ENCODE measurements around the gene EEPD1. TPM values are rescaled to one million over a fixed set of nuclear protein-coding genes. Genes with fewer than 3 reads are reported as not detected.

The EEPD1 gene
- total and polyA plus RNA-seq, 5 donors from 2014 or later, result 9.2 to 24.4 (median 11.1) TPM

DNA sequence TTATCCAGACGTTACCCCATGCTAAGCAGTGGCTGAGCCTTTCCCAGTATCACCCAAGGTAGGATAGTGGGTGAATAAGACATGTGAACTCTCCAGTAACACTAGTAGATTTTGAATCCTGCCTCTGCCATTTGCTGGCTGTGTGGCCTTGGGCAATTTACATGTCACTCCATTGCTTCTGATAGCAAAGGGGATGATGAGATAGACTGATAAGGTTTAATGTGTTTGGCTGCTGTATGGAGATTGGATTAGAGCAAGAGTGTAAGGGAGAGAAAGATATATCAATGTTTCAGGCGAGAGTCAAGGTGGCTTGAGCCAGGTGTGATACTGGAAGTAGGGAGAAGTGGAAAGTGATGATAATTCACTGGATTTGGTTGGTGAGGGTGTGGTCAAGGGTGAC lies 40.1 kb upstream of the EEPD1 start:
- no peaks in the 10 kb centered on the region for H3K36me3 ChIP-seq (ENCODE audit: control insufficient read depth, insufficient read depth, low read length)
- H3K27ac ChIP-seq (ENCODE audit: insufficient read depth, low read length, poor library complexity, severe bottlenecking), result no peak overlapping the region
- H3K4me1 ChIP-seq (ENCODE audit: control insufficient read depth, insufficient read depth, low read length, poor library complexity, severe bottlenecking), result peaks cover 25% of the 10 kb centered on the region
- H3K4me3 Mint-ChIP-seq, result no peak overlapping the region
- H3K9me3 ChIP-seq (ENCODE audit: control insufficient read depth in 2 of 2, low read length in 2 of 2), result no peaks in the 10 kb centered on the region
- ATAC-seq (ENCODE audit: low read depth in 2 of 2), result no peak
- peaks cover 9 to 32% (median 21%) of the 10 kb centered on the region in 4 donors for H3K4me1 Mint-ChIP-seq
- no peak overlapping the region for H3K4me3 ChIP-seq (ENCODE audit: low read depth, low read length)
- peaks cover 0 to under 1% (median 0%) of the 10 kb centered on the region in 7 donors for H3K9me3 Mint-ChIP-seq
- H3K27me3 Mint-ChIP-seq, result peaks cover 11% of the 10 kb centered on the region
- H3K27ac Mint-ChIP-seq, result no peak overlapping the region
- H3K36me3 Mint-ChIP-seq, result no peaks in the 10 kb centered on the region
- peaks cover 2% of the 10 kb centered on the region for H3K27me3 ChIP-seq (ENCODE audit: control insufficient read depth, insufficient read depth, low read length)
- DNase-seq, result no peak

DNA sequence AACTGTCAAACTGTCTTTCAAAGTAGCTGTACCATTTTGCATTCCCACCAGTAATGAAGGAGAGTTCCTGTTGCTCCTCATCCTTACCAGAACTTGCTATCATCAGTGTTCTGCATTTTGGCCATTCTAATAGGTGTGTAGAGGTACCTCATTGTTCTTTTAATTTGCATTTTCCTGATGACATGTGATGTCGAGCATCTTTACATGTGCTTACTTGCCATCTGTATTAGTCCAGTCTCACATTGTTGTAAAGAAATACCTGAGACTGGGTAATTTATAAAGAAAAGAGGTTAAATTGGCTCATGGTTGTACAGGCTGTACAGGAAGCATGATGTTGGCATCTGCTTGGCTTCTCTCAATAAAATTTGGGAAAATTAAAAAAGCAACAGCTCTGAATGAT lies 38.7 kb upstream of the EEPD1 start:
- Mint-ChIP-seq H3K4me3 (no peak overlapping the region), H3K9me3 (no peaks in the 10 kb centered on the region), H3K27me3 (peaks cover 11% of the 10 kb centered on the region), H3K4me1 (peaks cover 9 to 32% (median 21%) of the 10 kb centered on the region in 4 donors), H3K36me3 (no peaks in the 10 kb centered on the region), H3K27ac (no peak overlapping the region)
- Histone ChIP-seq H3K9me3 (ENCODE audit: control insufficient read depth in 2 of 2, low read length in 2 of 2) (no peaks in the 10 kb centered on the region), H3K36me3 (ENCODE audit: control insufficient read depth, insufficient read depth, low read length) (no peaks in the 10 kb centered on the region), H3K27me3 (ENCODE audit: control insufficient read depth, insufficient read depth, low read length) (peaks cover 2% of the 10 kb centered on the region), H3K27ac (ENCODE audit: insufficient read depth, low read length, poor library complexity, severe bottlenecking) (no peak overlapping the region), H3K4me1 (ENCODE audit: control insufficient read depth, insufficient read depth, low read length, poor library complexity, severe bottlenecking) (peaks cover 25% of the 10 kb centered on the region), H3K4me3 (ENCODE audit: low read depth, low read length) (no peak overlapping the region)
- no peak for DNase-seq
- no peak for ATAC-seq (ENCODE audit: low read depth in 2 of 2)

GRCh38 chr7:36115448-36116321 lies 37.4 kb upstream of the EEPD1 start:
- Histone ChIP-seq H3K27me3 (ENCODE audit: control insufficient read depth, insufficient read depth, low read length) (peaks cover 2% of the 10 kb centered on the region), H3K4me3 (ENCODE audit: low read depth, low read length) (no peak overlapping the region), H3K9me3 (ENCODE audit: control insufficient read depth in 2 of 2, low read length in 2 of 2) (peaks cover 0 to 1% of the 10 kb centered on the region in 2 experiments), H3K27ac (ENCODE audit: insufficient read depth, low read length, poor library complexity, severe bottlenecking) (no peak overlapping the region), H3K4me1 (ENCODE audit: control insufficient read depth, insufficient read depth, low read length, poor library complexity, severe bottlenecking) (peaks cover 25% of the 10 kb centered on the region), H3K36me3 (ENCODE audit: control insufficient read depth, insufficient read depth, low read length) (no peaks in the 10 kb centered on the region)
- Mint-ChIP-seq H3K4me1 (peaks cover 9 to 32% (median 21%) of the 10 kb centered on the region in 4 donors), H3K27me3 (peaks cover 11% of the 10 kb centered on the region), H3K4me3 (peak overlapping the region in 2 of 4 donors; percentile 22 to 42), H3K27ac (peak overlapping the region in 2 of 3 donors; percentile 11 to 39), H3K9me3 (no peaks in the 10 kb centered on the region), H3K36me3 (no peaks in the 10 kb centered on the region)
- DNase-seq (peak in 1 of 3 donors; percentile 61), ATAC-seq (ENCODE audit: low read depth in 2 of 2) (peak; percentile 84 to 87)

DNA sequence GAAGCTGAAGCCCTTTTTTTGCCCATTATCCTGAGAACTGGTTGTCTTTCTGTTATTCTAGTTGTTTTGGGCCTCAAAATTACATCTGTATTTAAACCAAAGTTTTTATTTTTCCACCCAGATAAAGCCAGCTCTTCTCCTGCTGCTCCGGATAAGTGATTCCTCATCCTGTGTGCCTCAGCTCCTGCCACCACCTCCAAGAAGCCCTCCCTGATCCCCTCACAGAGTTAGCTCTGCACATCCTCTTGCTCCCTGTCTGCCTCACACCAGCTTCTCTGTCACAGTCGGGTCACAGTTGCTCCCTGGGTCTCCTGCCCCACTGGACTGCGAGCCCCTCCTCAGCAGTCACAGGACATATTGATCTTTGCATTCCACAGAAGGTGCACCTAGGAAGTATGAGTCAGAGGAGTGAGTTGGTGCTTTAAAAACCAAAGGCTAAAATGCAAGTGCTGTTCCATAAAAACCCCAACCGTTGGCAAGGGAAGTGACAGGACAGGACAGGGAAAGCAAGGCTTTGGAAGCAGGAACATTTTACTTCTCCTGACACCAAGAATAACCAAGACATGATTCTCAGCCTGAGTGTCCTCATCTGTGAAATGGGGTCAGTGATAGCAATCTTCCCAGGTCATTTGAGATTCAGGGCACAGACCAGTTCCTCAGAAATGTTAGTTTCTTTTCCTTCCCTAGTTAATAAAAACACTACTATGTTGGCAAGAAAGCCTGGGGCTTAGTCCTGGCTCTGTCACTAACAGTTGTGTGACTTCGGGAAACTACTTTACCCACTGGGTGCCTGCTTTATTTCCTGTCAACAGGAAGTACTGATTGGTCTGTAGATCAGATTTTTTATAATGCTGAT lies 36.5 kb upstream of the EEPD1 start:
- H3K4me3 Mint-ChIP-seq, result peak overlapping the region in 3 of 4 donors; percentile 16 to 47 (median 35)

GRCh38 chr7:36117203-36117840 lies 35.7 kb upstream of the EEPD1 start:
- peaks cover 9 to 32% (median 21%) of the 10 kb centered on the region in 4 donors for H3K4me1 Mint-ChIP-seq
- no peak for ATAC-seq (ENCODE audit: low read depth in 2 of 2)
- H3K27ac ChIP-seq (ENCODE audit: insufficient read depth, low read length, poor library complexity, severe bottlenecking), result no peak overlapping the region
- H3K36me3 ChIP-seq (ENCODE audit: control insufficient read depth, insufficient read depth, low read length), result no peaks in the 10 kb centered on the region
- H3K9me3 Mint-ChIP-seq, result peaks cover 0 to 11% (median 4%) of the 10 kb centered on the region in 7 donors
- peak overlapping the region in 2 of 3 donors; percentile 11 to 75 for H3K27ac Mint-ChIP-seq
- H3K4me3 ChIP-seq (ENCODE audit: low read depth, low read length), result peak overlapping the region; percentile 56
- peaks cover 2% of the 10 kb centered on the region for H3K27me3 ChIP-seq (ENCODE audit: control insufficient read depth, insufficient read depth, low read length)
- peaks cover 0 to 3% of the 10 kb centered on the region in 2 experiments for H3K9me3 ChIP-seq (ENCODE audit: control insufficient read depth in 2 of 2, low read length in 2 of 2)
- peak overlapping the region in 2 of 4 donors; percentile 16 to 35 for H3K4me3 Mint-ChIP-seq
- H3K4me1 ChIP-seq (ENCODE audit: control insufficient read depth, insufficient read depth, low read length, poor library complexity, severe bottlenecking), result peaks cover 25% of the 10 kb centered on the region
- H3K27me3 Mint-ChIP-seq, result peaks cover 20% of the 10 kb centered on the region
- no peaks in the 10 kb centered on the region for H3K36me3 Mint-ChIP-seq
- DNase-seq, result no peak

More for the DNA sequence above, 36.5 kb upstream of the EEPD1 start:
- Mint-ChIP-seq H3K9me3 (peaks cover 0 to 6% (median 1%) of the 10 kb centered on the region in 7 donors), H3K4me1 (peaks cover 9 to 32% (median 21%) of the 10 kb centered on the region in 4 donors), H3K27me3 (peaks cover 13% of the 10 kb centered on the region), H3K36me3 (no peaks in the 10 kb centered on the region), H3K27ac (peak overlapping the region; percentile 11 to 75 (median 22))
- H3K27me3 ChIP-seq (ENCODE audit: control insufficient read depth, insufficient read depth, low read length), result peaks cover 2% of the 10 kb centered on the region
- H3K4me3 ChIP-seq (ENCODE audit: low read depth, low read length), result peak overlapping the region; percentile 56
- H3K36me3 ChIP-seq (ENCODE audit: control insufficient read depth, insufficient read depth, low read length), result no peaks in the 10 kb centered on the region
- H3K27ac ChIP-seq (ENCODE audit: insufficient read depth, low read length, poor library complexity, severe bottlenecking), result no peak overlapping the region
- H3K4me1 ChIP-seq (ENCODE audit: control insufficient read depth, insufficient read depth, low read length, poor library complexity, severe bottlenecking), result peaks cover 25% of the 10 kb centered on the region
- ATAC-seq (ENCODE audit: low read depth in 2 of 2) (no peak), DNase-seq (peak in 1 of 3 donors; percentile 20)
- peaks cover 0 to 3% of the 10 kb centered on the region in 2 experiments for H3K9me3 ChIP-seq (ENCODE audit: control insufficient read depth in 2 of 2, low read length in 2 of 2)

GRCh38 chr7:36118344-36118743 lies 34.7 kb upstream of the EEPD1 start:
- Mint-ChIP-seq H3K27me3 (peaks cover 17% of the 10 kb centered on the region), H3K4me3 (no peak overlapping the region), H3K36me3 (no peaks in the 10 kb centered on the region), H3K9me3 (peaks cover 0 to 15% (median 5%) of the 10 kb centered on the region in 7 donors), H3K27ac (no peak overlapping the region), H3K4me1 (peaks cover 9 to 32% (median 21%) of the 10 kb centered on the region in 4 donors)
- Histone ChIP-seq H3K4me3 (ENCODE audit: low read depth, low read length) (no peak overlapping the region), H3K4me1 (ENCODE audit: control insufficient read depth, insufficient read depth, low read length, poor library complexity, severe bottlenecking) (peaks cover 25% of the 10 kb centered on the region), H3K36me3 (ENCODE audit: control insufficient read depth, insufficient read depth, low read length) (no peaks in the 10 kb centered on the region), H3K27me3 (ENCODE audit: control insufficient read depth, insufficient read depth, low read length) (no peaks in the 10 kb centered on the region), H3K9me3 (ENCODE audit: control insufficient read depth in 2 of 2, low read length in 2 of 2) (peaks cover 0 to 3% of the 10 kb centered on the region in 2 experiments), H3K27ac (ENCODE audit: insufficient read depth, low read length, poor library complexity, severe bottlenecking) (no peak overlapping the region)
- DNase-seq (no peak), ATAC-seq (ENCODE audit: low read depth in 2 of 2) (no peak)
